Progenitor cell of endocrine pancreas (in vitro differentiated cells): ENCODE data around the gene BICD1. TPM values are rescaled to one million over a fixed set of nuclear protein-coding genes. Genes with fewer than 3 reads are reported as not detected.

Source experiments
- DNase-seq: peaks from one replicate; pipeline ENCODE4 v3.0.0; 2021; ENCODE audit warnings: low spot score; ENCODE audit not compliant: unreplicated experiment
- H3K27ac Mint-ChIP-seq: 2 replicates; pipeline ENCODE4 v1.8.0; 2021; ENCODE audit warnings: mild to moderate bottlenecking, moderate library complexity, mixed read lengths
- H3K27me3 Mint-ChIP-seq: 2 replicates; pipeline ENCODE4 v1.8.0; 2021; ENCODE audit warnings: mixed read lengths
- H3K36me3 Mint-ChIP-seq: 2 replicates; pipeline ENCODE4 v1.8.0; 2022; ENCODE audit warnings: mixed read lengths; ENCODE audit not compliant: insufficient read depth
- H3K4me1 Mint-ChIP-seq: 2 replicates; pipeline ENCODE4 v1.8.0; 2021; ENCODE audit warnings: low read depth, mixed read lengths
- H3K4me3 Mint-ChIP-seq: 2 replicates; pipeline ENCODE4 v1.8.0; 2021; ENCODE audit warnings: low read depth, mild to moderate bottlenecking, moderate library complexity, mixed read lengths
- H3K9me3 Mint-ChIP-seq: 2 replicates; pipeline ENCODE4 v1.8.0; 2021; ENCODE audit warnings: low read depth, mixed read lengths
- total RNA-seq: library from RNA; stranded (reverse); gene quantifications from 2 replicates; pipeline ENCODE4 v1.2.1, GENCODE V29; 2021
- TF ChIP-seq, protein P1 (sequence below): fragments of 200-600 bp; sonication (generic); IDR thresholded peaks from one replicate; pipeline ENCODE4 v1.5.0; 2021; ENCODE audit warnings: antibody characterized with exemption, mild to moderate bottlenecking; ENCODE audit not compliant: unreplicated experiment

Gene BICD1
- total RNA-seq, 1 donor from 2014 or later = 88.4 TPM

DNA sequence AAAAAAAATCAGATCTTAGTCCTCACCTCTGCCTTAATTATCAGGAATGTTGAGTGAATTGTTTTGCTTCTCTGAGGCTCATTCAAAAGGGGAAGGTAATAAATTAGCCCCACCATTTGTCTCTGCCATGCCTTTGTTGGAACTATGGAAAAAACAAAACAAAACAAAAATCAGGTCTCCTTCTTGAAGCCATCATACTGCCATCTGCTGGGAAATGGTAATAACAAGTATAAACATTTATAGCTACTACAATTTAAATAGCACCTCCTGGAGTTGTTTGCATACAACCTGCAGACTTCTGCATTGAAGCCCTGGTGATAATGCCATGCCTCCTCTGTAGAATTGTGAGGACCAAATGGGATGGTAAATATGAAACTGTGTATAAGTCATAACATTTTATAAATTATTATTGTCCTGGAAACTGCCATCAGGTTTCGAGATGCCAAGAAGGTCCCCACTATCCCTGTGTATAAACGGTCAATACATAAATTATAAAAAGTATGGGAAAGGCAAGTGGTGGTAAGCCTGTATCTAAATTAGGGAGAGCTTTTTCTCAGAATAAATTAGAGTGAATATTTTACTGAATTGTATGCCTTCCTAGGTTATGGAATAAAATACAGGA, 205.5 kb downstream of the BICD1 start:
- H3K27me3 Mint-ChIP-seq = no peaks in the 10 kb centered on the region
- TF ChIP-seq, protein P1, sequence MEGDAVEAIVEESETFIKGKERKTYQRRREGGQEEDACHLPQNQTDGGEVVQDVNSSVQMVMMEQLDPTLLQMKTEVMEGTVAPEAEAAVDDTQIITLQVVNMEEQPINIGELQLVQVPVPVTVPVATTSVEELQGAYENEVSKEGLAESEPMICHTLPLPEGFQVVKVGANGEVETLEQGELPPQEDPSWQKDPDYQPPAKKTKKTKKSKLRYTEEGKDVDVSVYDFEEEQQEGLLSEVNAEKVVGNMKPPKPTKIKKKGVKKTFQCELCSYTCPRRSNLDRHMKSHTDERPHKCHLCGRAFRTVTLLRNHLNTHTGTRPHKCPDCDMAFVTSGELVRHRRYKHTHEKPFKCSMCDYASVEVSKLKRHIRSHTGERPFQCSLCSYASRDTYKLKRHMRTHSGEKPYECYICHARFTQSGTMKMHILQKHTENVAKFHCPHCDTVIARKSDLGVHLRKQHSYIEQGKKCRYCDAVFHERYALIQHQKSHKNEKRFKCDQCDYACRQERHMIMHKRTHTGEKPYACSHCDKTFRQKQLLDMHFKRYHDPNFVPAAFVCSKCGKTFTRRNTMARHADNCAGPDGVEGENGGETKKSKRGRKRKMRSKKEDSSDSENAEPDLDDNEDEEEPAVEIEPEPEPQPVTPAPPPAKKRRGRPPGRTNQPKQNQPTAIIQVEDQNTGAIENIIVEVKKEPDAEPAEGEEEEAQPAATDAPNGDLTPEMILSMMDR = peak; percentile 68
- peak overlapping the region; percentile 77 for H3K27ac Mint-ChIP-seq
- H3K4me1 Mint-ChIP-seq = peaks cover 49% of the 10 kb centered on the region
- H3K36me3 Mint-ChIP-seq = peaks cover 13% of the 10 kb centered on the region
- H3K4me3 Mint-ChIP-seq = no peak overlapping the region
- H3K9me3 Mint-ChIP-seq = peaks cover 3% of the 10 kb centered on the region
- no peak for DNase-seq

DNA sequence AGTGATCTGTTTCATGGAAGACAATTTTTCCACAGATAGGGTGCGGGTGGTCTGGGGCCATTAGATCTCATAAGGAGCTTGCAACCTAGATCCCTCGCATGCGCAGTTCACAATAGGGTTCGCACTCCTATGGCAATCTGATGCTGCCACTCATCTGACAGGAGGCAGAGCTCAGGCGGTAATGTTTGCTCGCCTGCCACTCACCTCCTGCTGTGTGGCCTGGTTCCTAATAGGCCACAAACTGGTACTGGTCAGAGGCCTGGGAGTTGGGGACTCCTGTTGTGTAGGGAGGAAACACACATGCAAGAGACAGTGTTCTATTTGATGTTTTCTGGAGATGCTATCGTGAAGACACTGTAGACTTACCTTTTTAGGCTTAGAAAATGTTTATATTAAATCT, 215.7 kb downstream of the BICD1 start:
- H3K36me3 Mint-ChIP-seq = peaks cover 8% of the 10 kb centered on the region
- peaks cover 4% of the 10 kb centered on the region for H3K4me1 Mint-ChIP-seq
- no peak overlapping the region for H3K4me3 Mint-ChIP-seq
- DNase-seq = no peak
- TF ChIP-seq, protein P1 = no peak
- H3K9me3 Mint-ChIP-seq = peaks cover 3% of the 10 kb centered on the region
- H3K27me3 Mint-ChIP-seq = no peaks in the 10 kb centered on the region
- H3K27ac Mint-ChIP-seq = peak overlapping the region; percentile 50

DNA sequence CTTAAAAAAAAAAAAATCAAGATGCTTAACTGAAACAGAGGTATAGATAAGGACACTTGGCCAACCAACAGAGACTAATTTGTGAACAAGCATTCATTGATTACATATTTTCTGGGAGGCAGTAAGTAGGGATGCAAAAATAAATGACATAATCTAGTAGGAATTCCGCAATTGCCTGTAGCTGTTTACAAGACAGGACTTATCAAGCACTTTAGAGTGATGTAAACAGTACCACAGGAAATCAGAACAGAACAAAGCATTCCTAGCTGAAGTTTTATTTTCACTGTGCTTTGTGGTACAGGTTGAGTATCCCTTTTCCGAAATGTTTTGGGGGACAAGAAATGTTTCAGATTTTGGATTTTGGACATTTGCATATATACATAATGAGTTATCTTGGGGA, 224.5 kb downstream of the BICD1 start:
- no peak overlapping the region for H3K4me3 Mint-ChIP-seq

DNA sequence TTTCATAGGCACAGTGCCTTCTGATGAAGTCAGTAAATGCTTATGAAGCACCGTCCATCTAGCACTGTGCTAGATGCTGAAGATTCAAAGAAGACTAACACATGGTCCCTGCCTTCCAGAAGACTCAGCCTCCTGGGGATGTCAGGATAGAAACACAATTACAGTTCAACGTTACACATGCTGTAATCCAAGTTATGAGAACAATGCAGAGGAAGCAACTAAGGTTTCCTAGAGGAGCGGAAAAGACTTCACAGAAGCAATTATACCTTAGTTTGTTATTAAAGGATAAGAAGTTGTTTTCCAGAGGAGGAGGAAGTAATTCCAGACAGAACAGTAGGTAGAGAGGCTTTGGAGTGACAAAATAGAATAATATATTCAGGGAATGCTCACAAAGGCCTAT, 225.8 kb downstream of the BICD1 start:
- peaks cover 20% of the 10 kb centered on the region for H3K4me1 Mint-ChIP-seq
- no peak overlapping the region for H3K27ac Mint-ChIP-seq
- no peak overlapping the region for H3K4me3 Mint-ChIP-seq
- no peak for DNase-seq
- TF ChIP-seq, protein P1 = no peak
- H3K9me3 Mint-ChIP-seq = peaks cover 3% of the 10 kb centered on the region
- peaks cover 30% of the 10 kb centered on the region for H3K36me3 Mint-ChIP-seq
- no peaks in the 10 kb centered on the region for H3K27me3 Mint-ChIP-seq

More for the DNA sequence above, 224.5 kb downstream of the BICD1 start:
- TF ChIP-seq, protein P1 = no peak
- peaks cover 20% of the 10 kb centered on the region for H3K4me1 Mint-ChIP-seq
- H3K9me3 Mint-ChIP-seq = peaks cover 3% of the 10 kb centered on the region
- DNase-seq = no peak
- peaks cover 30% of the 10 kb centered on the region for H3K36me3 Mint-ChIP-seq
- no peaks in the 10 kb centered on the region for H3K27me3 Mint-ChIP-seq
- peak overlapping the region; percentile 77 for H3K27ac Mint-ChIP-seq

DNA sequence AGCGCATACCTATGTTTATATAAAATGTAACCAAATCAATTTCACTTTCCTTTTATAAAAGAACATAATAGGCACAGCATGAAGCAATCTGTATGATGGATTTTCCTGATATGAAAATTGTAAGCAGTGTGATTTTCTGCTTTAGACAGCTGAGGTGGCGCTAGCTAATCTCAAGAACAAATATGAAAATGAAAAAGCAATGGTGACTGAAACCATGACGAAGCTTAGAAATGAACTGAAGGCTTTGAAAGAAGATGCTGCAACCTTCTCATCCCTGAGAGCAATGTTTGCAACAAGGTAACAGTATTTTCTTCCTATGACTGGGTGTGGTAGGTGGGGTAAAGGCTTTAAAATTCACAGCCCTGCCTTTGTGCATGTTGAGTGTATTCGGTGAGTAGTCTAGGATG, 227.7 kb downstream of the BICD1 start:
- TF ChIP-seq, protein P1 = no peak
- Mint-ChIP-seq H3K27me3 (no peaks in the 10 kb centered on the region), H3K4me3 (no peak overlapping the region), H3K4me1 (peaks cover 17% of the 10 kb centered on the region), H3K36me3 (peaks cover 26% of the 10 kb centered on the region), H3K9me3 (peaks cover 3% of the 10 kb centered on the region), H3K27ac (no peak overlapping the region)
- DNase-seq = no peak
